Heart right ventricle (tissue), 16 donors: ENCODE data around the gene ANO2. TPM values are rescaled to one million over a fixed set of nuclear protein-coding genes. Genes with fewer than 3 reads are reported as not detected.

ENCODE experiments used
- ATAC-seq, 8 donors: fragments of 200-7000 bp; cut with Tn5 transposase; one replicate each; pipeline ENCODE4 v1.9.1; 2020; ENCODE audit warnings: mild to moderate bottlenecking in 8 of 8, moderate library complexity in 8 of 8, moderate number of reproducible peaks in 1 of 8
- DNase-seq, 2 donors: peaks; one replicate each; pipeline ENCODE4 v3.0.0-alpha.2; 2020
- H3K27ac ChIP-seq, 10 donors: fragments of 200-600 bp; sonication (generic) in 2 of 10; one replicate each; pipeline versions ENCODE4 v1.5.0 to v1.8.0; 2020 to 2022; ENCODE audit warnings: mild to moderate bottlenecking in 3 of 10
- H3K27me3 ChIP-seq, 7 donors: fragments of 200-600 bp; one replicate each; pipeline ENCODE4 v1.8.0; 2021 to 2022; ENCODE audit warnings: mild to moderate bottlenecking in 2 of 7
- H3K36me3 ChIP-seq, 9 donors: fragments of 200-600 bp; sonication (generic) in 1 of 9; one replicate each; pipeline versions ENCODE4 v1.5.0 to v1.8.0; 2020 to 2022; ENCODE audit warnings: mild to moderate bottlenecking in 2 of 9
- H3K4me1 ChIP-seq, 9 donors: fragments of 200-600 bp; sonication (generic) in 1 of 9; one replicate each; pipeline versions ENCODE4 v1.5.0 to v1.8.0; 2020 to 2022; ENCODE audit warnings: mild to moderate bottlenecking in 4 of 9
- H3K4me3 ChIP-seq, 10 donors: fragments of 200-600 bp; sonication (generic) in 2 of 10; one replicate each; pipeline versions ENCODE4 v1.5.0 to v1.8.0; 2020 to 2022; ENCODE audit warnings: mild to moderate bottlenecking in 7 of 10, moderate library complexity in 2 of 10
- H3K9me3 ChIP-seq, 11 donors: fragments of 200-600 bp in 10 of 11; sonication (generic) in 2 of 11; one replicate each; pipeline versions ENCODE4 v1.5.0 to v1.8.0; 2013 to 2022; ENCODE audit warnings: mild to moderate bottlenecking in 2 of 11, control low read depth in 1 of 11, moderate library complexity in 1 of 11
- CTCF ChIP-seq, 9 donors: fragments of 200-600 bp; sonication (generic) in 2 of 9; IDR thresholded peaks; one replicate each; pipeline versions ENCODE4 v1.5.0 to v1.8.0; 2021 to 2022; ENCODE audit warnings: antibody characterized with exemption in 9 of 9, mild to moderate bottlenecking in 5 of 9, moderate library complexity in 1 of 9
- WGBS, 2 donors: extraction: QIAGEN DNeasy Blood & Tissue Kit; methylation state at CpG; one replicate each; pipeline ENCODE4 v1.1.7; 2013; ENCODE audit warnings: inconsistent platforms in 1 of 2; 5-methylcytosine and 5-hydroxymethylcytosine counted together
- intact Hi-C, 10 donors: fragments of 100-400 bp; cut with DNase I; formaldehyde crosslinking; loops; one replicate each; pipeline versions ENCODE4 v1.11.1 to v1.14.2; 2022
- polyA plus RNA-seq, 2 donors: library from polyadenylated mRNA; stranded (reverse); fragments of 200-250 nt; gene quantifications; one replicate each; pipeline ENCODE4 v1.2.3, GENCODE V29; 2013
- total RNA-seq, 10 donors: library from RNA; stranded (reverse); fragmentation: NEBNext Ultra II Directional in 3 of 10; extraction: Animal tissue kit (Norgen Biotek cat#: 25700) in 3 of 10; gene quantifications; one replicate each; pipeline versions ENCODE4 v1.2.1 to v1.2.4, GENCODE V29; 2021 to 2023
- donor health status: Arrhythmogenic right ventricular cardiomyopathy.
- donor health status: ischemic (EF 13 %, LVEDD 7.1; RV severe dilation, severe dysfunction).
- donor health status: healthy with polysubstance abuse.
- donor health status: DM: no; HTN: yes; CAD: no.
- donor health status: DM: no; HTN: no; CAD: no.
- donor health status: ischemic (EF 25% LVEDD 6.9; RV normal size, moderate dysfunction).
- donor health status: ischemic (EF 25% LVEDD 5.7; RV mildly dilated, moderate dysfunction).
- donor health status: healthy.
- donor health status: DM: yes; HTN: yes; CAD: no.
- donor health status: Ischemic cardiomyopathy.
- donor health status: ischemic (EF 35%, LVEDD 5.7; RV mildly dilated, moderate dysfunction).
- donor health status: nonischemic (EF 11% LVEDD 7.7; RV severe dilation, severe dysfunction).
- donor health status: DM: yes; HTN: yes; CAD: no.
- donor health status: PGD.
- donor health status: ischemic (EF 29% LVEDD 5.4; RV normal size, mild dysfunction).
- donor health status: nonischemic (EF 23%, LVEDD 6.1; RV moderate dilation, normal function).

The ANO2 gene
- total and polyA plus RNA-seq, 12 donors, result 4.0 to 15.2 (median 12.0) TPM

- 93 to 94% methylated on average over 17 of the region's 17 CpGs for WGBS, 2 donors
- peaks cover 0 to 93% (median 0%) of the 10 kb centered on the region in 9 donors for H3K36me3 ChIP-seq
Observed at GRCh38 chr12:5967645-5968415, 22.8 kb upstream of the ANO2 start.

GRCh38 chr12:5966486-5967095, 21.5 kb upstream of the ANO2 start:
- DNase-seq, result no peak
- Histone ChIP-seq H3K4me1 (peaks cover 0 to 4% (median 0%) of the 10 kb centered on the region in 9 donors), H3K27me3 (peaks cover 0 to 7% (median 5%) of the 10 kb centered on the region in 7 donors), H3K36me3 (peaks cover 0 to 81% (median 0%) of the 10 kb centered on the region in 9 donors), H3K9me3 (no peaks in the 10 kb centered on the region), H3K27ac (no peak overlapping the region), H3K4me3 (no peak overlapping the region)
- no peak for ATAC-seq
- intact Hi-C loops, result no loop called here
- WGBS, 2 donors, result 80 to 86% methylated on average over 11 of the region's 11 CpGs
- TF ChIP-seq CTCF (IDR thresholded peaks at IDR 0.05), result no peak

More at GRCh38 chr12:5967645-5968415, 22.8 kb upstream of the ANO2 start:
- DNase-seq (no peak), ATAC-seq (no peak)
- no peak overlapping the region for H3K27ac ChIP-seq
- no peak for TF ChIP-seq CTCF (IDR thresholded peaks at IDR 0.05)
- H3K4me3 ChIP-seq, result no peak overlapping the region
- H3K4me1 ChIP-seq, result peaks cover 0 to 4% (median 0%) of the 10 kb centered on the region in 9 donors
- H3K9me3 ChIP-seq, result no peaks in the 10 kb centered on the region
- peaks cover 0 to 7% (median 5%) of the 10 kb centered on the region in 7 donors for H3K27me3 ChIP-seq
- intact Hi-C loops, result no loop called here

GRCh38 chr12:5965950-5966383, 20.9 kb upstream of the ANO2 start:
- Histone ChIP-seq H3K36me3 (peaks cover 0 to 75% (median 0%) of the 10 kb centered on the region in 9 donors), H3K4me3 (no peak overlapping the region), H3K27ac (no peak overlapping the region), H3K4me1 (peaks cover 0 to 4% (median 0%) of the 10 kb centered on the region in 9 donors), H3K9me3 (no peaks in the 10 kb centered on the region), H3K27me3 (peaks cover 0 to 7% (median 5%) of the 10 kb centered on the region in 7 donors)
- ATAC-seq (peak in 7 of 8 donors; percentile 57 to 75 (median 64)), DNase-seq (peak in 1 of 2 donors; percentile 44)
- TF ChIP-seq CTCF (IDR thresholded peaks at IDR 0.05), result peak; percentile 55 to 81 (median 73)
- 32 to 35% methylated on average over 9 of the region's 9 CpGs for WGBS, 2 donors
- intact Hi-C loops, result no loop called here
